ENCODE measurements around the gene RCAN1.

GRCh38 chr21:34619841-34620665 is 5.1 kb upstream of the RCAN1 start:
- TF ChIP-seq NFE2L2 (conservative IDR thresholded peaks at IDR 0.05; ENCODE audit: low read length) (no peak), ZFP36 (IDR thresholded peaks at IDR 0.05; ENCODE audit: borderline replicate concordance, partially characterized antibody) (no peak), ZC3H11A (IDR thresholded peaks at IDR 0.05) (no peak), HOXB5 (CRISPR knock-in tag; IDR thresholded peaks at IDR 0.05) (no peak), CTCF (IDR thresholded peaks at IDR 0.05) (no peak), RFX5 (IDR thresholded peaks at IDR 0.05) (no peak), PHF8 (IDR thresholded peaks at IDR 0.05; ENCODE audit: borderline replicate concordance, low read depth) (no peak), POLR2AphosphoS2 (conservative IDR thresholded peaks at IDR 0.05; ENCODE audit: low read length) (no peak), POLR2A (IDR thresholded peaks at IDR 0.05; ENCODE audit: low read length) (no peak), MAX (IDR thresholded peaks at IDR 0.05) (no peak)
